ENCODE measurements around the gene CELF4.
A peak's percentile ranks its signal among the peaks of the same experiment; 100 is the strongest.

Gene CELF4

DNA sequence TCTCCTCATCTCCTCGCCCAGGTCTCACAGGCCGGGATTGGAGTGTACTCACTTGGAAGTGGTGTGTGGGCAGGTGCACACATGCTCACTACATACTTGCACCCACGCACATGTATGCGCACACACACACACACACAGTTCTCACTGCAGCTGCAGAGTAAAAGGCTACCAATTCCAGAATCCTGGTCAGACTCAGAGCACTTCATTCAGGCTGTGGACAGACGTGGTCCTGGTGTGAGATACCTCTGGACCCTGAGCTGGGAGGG, 19.4 kb downstream of the CELF4 start:
- DNase-seq, result no peak

DNA sequence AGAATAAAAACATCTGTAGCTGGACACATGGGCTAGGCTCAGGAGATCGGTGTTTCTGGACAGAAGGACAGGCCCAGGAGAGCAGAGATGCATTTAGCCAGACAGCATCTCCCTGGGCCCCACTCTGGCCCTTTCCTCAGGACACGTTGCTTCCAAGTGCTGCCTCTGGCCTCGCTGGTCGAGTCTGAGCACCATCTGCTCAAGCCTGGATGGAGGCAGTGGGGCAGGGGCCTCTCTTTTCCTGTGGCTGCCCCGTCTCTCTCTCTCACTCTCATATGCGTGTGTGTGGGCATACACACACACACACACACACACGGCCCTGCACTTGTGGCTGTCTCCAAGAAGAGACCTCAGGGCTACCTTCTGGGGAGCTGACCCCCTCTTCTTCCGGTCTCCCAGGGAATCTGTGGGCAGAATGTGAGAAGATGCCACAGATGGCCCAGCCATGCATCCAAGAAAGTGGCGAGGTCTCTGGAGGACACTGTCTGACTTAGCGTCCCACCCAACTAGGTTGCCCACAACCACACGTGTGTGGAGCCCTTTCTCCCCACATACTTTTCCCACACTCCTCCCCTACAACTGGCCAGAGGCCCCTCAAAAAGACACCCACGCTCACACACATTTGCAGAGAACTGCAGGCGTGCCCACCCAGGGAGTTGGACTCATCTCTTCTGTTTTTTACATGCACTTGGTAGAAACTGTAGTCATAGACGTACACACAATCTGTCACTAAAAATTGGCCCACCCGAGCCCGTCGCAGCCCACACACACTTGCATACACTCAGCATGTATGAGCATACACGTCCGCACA, 19.9 kb downstream of the CELF4 start:
- DNase-seq, result no peak

DNA sequence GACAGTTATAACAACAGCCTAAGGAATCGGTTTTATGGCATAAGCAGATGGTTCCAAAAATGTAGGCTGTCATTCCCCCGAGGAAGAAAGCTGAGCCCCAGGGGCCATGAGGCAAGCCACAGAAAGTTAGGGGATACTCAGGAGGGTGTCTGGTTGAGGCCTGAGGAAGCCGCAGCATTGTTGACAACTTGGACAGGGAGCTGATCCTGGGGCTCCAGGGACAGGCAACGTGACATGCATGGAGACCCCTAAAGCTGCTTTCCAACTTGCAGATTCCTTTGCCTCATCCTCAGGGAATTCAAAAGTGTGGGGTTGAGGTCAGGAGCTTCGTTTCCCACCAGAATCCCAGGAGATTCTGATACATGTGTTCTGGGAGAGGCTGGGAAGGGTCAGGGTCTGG, 20.9 kb downstream of the CELF4 start:
- DNase-seq, result peak; percentile 38

DNA sequence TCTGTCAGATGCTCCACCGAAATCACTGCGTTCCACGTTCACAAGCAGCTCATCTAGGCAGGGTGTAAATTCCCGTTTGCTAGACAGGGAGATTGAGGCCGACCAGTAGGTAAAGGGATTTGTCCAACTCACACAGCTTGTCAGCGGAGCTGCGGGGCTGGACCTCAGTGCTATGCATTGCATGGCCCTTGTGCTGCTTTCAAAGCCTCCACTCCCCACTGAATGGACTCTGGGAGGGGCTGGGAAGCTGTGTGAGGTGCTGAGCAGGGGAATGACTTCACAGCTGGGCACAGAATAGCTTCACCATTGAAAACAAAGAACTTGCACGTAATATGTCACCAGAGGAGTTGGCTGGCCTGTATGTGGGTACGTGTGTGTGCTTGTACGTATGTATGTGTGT, 21.4 kb downstream of the CELF4 start:
- DNase-seq, result no peak

DNA sequence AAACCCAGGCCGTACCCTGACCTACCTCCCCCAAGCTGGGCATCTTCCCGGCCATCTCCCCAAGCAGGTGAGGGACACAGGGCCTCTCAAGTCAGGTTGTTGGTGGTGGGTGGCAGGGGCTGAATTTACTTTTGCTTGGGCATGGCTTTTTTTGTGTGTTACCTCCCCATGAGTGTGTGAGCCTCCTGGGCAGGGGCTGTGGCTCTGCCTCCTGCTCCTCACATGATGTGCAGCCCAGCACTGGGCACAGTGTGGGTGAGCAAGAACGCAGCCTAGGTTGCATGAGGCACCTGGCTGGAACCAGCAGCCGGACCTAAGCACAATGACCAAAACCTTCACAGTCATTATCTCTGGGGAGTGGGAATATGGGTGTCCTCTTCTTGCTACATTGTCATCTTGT, 22.3 kb downstream of the CELF4 start:
- no peak for DNase-seq

DNA sequence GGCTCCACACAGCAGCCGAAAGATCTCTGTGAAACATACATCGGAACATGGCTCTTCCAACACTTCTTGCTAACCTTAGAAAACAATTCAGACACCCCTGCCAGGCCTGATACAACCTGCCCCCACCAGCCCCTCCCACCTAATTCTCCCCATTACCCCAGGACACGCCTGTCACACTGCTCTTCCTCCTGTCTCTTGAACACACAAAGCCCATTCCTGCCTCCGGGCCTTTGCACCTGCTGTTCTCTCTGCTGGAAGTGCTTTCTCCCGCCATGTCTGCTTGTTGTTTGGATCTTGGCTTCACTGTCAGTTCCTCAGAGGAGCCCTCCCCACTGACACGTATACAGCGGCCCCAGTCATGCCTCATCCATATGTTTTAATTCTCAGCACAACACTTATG, 24.1 kb downstream of the CELF4 start:
- no peak for DNase-seq

DNA sequence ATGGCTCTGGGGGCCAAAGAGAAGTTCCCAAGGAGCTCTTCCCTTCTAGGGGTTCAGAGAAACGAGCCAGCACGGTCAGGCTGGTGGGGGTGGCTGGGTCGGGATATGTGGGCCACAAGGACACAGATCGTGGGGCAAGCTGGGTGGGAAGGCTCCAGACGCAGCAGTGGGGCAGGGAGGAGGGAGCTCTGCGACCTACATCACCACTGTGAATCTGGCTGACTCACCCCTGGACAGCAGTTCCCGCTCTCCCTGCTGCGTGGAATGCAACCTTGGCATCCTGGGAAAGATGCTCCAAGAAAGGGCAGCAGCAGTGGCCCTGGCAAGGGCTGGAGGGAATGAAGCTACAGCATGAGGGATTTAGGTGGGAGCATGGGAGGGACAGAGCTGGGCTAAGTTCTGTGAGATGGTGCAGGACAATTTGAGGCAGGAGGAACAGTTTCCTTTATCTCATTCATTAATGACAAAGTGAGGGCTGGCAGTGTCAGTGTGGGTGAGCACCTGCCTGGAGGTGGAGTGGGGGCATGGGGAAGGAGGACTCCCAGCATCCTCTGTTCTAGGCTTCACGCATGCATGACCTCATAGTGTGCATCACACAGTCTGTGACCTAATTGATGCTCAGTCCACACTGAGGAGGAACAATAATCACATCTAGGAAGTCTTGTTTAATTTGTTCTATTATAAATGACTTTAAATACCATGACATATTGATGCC, 25.0 kb downstream of the CELF4 start:
- DNase-seq, result no peak

DNA sequence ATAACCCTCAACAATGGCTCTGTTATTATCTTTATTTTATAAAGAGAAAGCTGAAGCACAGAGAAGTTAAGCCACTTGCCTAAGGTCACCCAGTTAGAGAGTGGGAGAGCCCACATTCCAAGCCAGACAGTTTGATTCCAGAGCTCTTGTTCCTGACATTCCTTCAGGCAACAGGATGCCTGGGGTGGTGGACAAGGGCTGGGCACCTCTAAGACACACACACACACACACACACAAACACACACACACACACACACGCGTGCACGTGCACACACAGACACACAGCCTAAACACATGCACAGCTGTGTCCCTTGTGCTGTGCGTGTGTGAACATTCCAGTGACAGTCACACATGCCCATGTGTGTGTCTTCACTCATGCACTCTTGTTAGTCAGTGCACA, 26.4 kb downstream of the CELF4 start:
- no peak for DNase-seq

DNA sequence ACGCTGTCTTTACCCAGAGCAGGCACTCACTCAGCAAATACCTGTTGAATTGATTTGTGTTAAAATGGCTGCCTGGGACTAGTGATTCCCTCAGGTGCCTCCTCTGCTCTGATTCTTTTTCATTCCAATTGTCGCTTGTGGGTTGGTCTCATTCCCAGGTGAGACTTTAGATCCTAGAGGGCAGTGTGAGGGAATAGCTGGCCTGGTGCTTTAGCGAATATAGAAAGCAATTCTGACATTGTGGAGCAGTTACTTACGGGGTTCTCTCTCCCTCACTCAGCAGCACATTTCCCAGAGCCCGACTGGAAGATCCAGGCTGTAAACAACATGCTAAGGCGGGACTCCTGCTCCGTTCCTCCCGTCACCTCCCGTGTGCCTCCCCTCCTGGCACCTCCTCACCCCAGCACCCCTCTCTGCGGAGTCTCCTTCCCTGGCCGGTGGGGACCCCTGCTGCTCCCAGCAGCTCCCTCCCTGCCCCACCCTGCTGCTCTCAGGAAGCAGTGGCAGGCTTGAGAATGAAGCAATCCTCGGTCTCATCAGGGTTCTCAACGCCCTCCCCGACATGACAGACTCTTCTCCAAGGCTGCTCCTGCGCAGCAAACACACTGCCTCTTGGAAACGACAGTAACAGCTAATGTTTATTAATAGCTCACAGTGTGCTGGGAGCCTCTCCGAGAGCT, 26.9 kb downstream of the CELF4 start:
- DNase-seq, result peak; percentile 12

DNA sequence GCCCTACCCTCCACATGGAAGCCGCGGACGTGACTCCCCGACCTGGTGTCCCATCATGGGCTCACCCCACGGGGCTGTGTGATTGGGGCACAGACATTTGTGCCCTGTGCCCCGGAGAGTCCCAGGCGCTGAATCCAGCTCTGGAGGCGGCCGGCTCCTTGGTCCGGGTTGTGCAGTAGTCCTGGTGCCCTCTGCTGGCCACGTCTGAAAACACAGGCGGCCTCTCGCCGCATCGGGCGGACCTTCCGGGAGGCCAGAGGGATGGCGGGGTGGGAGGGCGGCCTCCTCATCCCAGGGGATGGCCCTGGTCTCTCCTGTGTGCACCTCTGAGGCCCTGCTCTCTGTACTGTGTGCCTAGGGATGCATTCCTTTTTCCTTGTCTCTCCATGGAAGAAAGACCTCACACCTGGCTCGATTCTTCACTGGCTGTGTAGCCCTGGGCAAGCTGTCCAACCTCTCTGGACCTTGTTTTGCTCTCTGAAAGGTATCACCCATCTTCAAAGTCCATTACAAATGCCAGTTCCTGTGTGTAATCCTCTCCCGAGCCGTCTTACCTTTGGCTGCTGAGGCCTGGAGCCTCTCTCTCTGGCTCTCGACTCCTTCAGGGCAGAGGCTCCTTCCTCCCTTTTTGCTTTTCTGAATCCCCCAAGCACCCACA, 27.6 kb downstream of the CELF4 start:
- DNase-seq, result peak; percentile 51

DNA sequence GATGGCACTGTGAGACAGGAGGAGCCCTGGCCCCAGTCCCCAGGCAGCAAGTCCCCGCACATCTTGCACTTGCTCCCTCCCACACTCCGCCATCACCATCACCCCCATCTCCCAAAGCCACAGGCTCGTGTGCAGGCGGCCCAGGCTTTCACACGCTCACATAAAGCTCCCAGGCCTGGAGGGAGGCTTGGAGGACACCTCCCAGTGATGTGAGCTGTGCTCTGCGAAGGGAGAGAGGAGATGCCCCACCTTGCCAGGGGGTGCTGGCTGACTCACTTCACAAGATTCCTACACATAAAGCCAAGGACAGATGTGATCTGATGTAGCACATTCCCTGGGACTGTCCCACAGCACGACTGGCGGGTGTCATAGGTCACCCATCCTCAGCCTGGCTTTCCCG, 28.9 kb downstream of the CELF4 start:
- no peak for DNase-seq

DNA sequence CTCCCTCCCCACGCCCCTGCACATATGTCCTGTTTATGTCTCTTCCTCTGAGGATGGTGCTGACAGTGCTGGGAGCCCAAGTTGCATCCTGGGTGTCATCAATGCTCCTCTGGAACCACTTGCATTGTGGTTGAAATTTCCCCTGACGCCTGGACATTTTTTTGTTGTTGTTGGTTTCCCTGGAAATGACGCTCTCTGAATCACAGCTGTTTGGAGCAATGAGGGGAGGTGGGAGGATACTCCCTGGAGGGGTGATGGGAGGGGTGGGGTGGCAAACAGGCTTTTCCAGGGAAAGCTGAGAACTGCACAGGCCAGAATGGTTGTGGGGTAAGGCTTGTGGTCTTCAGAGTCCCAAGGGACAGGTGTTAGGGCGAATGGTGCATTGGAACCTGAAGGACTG, 29.6 kb downstream of the CELF4 start:
- peak; percentile 40 for DNase-seq

DNA sequence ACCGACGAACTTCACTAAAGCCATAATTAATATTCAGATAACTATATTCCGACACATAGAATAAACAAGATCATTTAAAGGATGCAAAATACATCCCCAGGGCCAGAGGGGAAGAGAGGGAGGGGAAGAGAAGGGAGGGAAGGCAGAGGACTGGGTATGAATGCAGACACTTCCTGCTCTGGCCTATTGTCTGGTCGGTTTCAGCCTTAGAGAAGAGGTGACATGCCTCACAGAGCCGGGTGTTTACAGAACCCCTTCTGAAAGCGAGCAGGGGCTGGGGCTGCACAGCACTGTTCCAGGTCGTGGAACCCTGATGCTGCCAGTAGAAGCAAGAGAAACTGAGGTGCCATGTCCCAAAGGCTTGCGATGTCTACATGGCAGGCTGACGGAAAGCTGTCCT, 31.0 kb downstream of the CELF4 start:
- peak; percentile 55 for DNase-seq

DNA sequence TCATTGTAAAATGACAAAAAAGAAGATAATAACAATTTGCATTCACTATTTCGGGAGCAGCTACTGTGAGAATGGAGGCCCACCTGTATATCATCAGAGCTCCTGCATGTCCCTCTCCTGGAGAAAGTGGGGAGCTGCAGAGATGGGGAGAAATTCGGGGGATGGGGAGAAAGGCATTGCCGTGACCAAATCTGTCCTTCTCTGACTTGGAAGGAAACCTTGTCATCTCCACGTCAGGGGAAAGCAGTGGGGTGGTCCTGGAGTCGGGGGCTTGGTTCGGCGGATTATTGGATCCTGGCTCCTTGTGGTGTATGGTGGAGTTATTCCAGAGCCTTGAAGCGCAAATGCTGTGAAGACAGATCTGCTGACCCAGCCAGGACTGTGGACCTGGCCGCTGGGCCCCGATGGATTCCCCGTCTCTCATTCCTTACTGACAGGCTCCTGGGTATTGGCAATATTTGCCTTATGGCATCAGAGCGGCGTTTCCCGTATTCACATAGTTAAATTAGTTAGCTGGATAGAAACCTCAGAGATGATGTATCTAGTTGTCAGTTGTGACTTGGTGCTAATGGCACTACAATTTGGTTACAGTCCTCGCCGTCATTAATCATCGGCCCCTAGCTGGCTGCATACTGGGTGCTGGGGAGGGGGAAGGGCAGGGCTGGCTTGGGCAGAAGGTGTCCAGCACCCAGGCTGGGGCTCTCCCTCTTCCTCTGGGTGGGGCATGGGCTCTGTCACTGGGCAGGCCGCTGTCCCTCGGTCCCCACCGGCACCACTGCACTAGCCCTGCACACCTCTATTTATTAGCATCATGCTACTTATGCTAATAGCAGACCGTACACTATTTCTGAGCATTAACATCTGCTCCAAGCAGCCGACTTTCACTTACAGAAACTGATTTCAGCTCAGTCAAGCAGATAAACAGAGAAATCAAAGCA, 31.7 kb downstream of the CELF4 start:
- DNase-seq, result peak; percentile 55

DNA sequence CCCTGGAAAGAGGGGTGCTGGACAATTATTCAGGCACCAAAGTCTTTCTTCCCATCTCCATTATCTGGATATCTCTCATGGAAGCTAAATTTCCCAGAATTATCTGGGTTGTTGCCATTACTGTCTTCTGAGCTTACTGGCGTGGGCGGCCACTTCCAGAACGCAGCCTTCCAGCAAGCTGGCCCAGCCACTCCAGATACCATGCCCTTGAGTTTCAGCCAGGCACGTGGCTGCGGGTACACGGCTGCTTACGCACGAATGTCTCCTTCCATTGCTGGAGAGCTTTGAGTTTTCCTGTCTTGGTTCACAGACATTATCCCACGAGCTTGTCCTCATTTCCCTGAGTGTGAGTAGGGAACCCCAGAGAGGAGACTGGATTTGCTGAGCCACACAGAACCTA, 32.7 kb downstream of the CELF4 start:
- DNase-seq, result no peak

DNA sequence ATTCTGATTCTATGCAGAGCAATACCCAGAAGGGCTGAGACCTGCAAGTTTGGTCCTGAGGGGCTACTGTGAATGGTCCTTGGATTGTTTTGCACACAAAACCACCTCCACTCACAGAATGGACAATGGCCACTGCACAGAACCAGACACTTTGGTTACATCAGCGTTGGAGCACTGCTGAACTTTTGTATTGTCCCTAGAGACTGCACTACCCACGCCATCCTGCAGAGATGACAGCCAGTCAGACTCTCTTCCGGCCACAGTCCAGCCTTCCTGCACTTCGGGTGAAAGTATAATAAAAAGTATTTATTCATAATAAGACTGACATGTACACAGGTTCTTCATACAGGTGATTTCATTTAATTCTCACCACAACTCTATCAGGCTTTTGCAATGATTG, 35.7 kb downstream of the CELF4 start:
- DNase-seq, result no peak

DNA sequence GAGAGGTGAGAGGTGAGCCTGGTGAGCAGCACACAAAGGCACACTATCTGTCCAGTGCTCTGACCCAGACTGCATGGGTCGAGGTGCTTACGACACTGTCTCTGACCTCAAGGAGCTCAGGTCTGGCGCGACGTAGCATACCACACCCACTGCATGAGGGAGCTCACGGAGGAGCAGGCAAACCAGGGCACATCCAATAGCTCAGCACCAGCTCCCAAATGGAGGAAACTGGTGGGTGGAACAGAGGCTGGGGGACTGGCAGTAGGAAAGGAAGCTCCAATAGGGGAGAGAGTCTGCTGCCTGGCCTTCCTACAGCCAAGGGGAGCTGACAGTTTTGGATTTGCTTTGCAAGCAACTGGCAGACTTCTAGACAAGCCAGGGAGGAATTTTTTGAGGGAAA, 36.3 kb downstream of the CELF4 start:
- no peak for DNase-seq

DNA sequence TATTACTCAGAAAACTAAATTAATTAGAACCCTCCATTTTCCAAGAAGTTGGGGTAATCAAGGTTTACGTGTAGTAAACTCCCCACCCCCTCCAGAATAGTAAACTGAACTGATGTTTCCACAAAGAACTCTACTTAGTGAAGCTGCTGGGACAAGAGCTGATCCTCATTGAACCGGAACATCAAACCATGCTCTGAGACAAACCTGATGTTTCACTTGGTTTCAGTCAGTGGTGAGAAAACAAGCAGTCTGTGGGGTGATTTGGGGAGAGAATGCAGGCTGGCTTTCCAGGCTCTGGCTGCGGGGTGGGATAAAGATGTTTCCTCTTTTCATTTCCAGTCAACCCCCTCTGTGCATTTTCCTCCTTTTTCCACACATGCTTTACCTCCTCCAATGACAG, 38.2 kb downstream of the CELF4 start:
- no peak for DNase-seq

DNA sequence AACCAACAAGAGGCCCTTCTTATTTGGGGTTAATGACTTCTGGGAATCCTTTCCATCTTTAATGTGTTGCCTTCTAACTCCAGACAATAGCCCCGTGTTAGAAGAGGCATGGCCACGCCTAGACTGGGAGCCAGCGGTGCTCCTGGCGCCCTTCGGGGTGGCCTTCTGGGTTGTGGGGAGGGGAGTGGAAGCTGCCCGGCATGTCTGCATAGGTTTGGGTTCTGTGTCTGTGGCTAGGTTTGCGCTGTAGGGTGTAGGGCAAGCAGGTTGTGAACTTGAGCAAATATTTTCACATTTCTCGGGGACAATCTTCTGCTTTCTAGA, 40.4 kb downstream of the CELF4 start:
- no peak for DNase-seq

DNA sequence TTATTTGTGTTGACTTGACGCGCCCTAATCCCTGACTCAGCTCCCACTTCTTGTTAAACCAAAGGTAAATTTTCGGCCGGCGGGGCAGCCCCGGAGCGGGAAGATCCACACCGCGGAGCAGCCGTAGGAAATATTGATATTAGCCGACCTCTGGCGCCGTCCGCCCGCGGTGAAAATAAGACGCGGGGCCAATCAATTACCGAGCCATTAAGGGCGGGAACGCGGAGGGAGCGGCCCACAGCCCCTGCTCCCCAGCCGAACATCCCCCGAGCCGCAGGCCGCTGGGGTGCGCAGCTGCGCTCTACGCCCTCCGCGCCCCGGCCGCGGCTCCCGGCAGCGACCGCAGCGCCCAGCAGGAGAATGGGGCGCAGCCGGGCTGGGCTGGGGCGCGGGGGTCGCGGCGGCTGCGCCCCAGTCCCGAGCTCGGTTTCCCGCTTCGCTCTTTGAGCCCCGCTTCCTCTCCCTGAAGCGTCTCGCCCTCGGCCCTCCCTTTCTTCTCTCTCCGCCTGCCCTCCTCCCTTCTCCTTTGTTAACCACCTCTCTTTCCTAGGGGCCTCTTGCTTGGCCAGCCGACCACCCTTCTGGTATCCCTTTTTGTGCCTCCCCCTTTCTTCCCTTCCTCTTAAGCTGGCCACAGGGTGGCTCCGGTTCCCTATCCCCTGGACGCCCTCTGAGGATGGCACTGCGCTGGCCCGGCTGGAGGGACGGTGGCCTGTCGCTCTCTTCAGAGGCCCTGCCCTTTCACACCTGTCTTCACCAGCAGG, 40.9 kb downstream of the CELF4 start:
- DNase-seq, result no peak

DNA sequence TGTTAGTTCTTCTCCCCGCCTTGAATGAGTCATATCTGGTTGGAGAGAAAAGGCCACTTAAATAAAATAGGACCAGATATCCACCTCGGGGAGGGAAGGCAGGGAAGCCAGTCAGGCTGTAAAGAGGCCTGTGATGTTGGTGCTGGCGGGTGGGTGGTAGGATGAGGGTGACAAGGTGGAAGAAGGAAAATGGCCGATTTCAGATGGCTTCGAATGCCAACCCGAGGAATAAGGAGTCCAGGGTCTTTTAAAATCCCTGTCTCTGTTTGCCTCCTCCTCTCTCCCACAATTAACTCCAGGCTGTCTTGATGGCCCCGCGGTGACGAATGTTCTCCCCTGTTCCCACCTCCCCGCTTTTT, 41.5 kb downstream of the CELF4 start:
- no peak for DNase-seq
